ENCODE measurements around the gene P3H4.

DNA sequence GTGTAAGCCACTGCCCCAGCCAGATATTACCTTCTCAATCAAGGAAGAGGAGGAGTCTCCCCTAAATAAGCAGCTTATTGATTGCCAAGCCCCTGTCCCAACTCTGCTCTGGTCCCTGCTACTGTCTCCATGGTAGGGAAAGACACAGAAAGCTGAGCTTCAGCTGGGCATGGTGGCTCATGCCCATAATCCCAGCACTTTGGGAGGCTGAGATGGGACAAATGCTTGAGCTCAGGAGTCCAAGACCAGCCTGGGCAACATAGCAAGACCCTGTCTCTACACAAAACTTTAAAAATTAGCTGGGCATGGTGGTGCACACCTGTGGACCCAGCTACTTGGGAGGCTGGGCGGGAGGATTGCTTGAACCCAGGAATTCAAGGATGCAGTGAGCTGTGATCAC lies 31.8 kb downstream of the P3H4 start:
- TF ChIP-seq POLR2AphosphoS5 (IDR thresholded peaks at IDR 0.05; ENCODE audit: low read depth, low read length) (no peak), POLR2A (IDR thresholded peaks at IDR 0.05; ENCODE audit: low read depth, low read length) (no peak)

Data from GM12892 (cell line).